Natural killer cell (primary cell): Measurements from ENCODE around the gene STAC2. TPM values are rescaled to one million over a fixed set of nuclear protein-coding genes. Genes with fewer than 3 reads are reported as not detected.
A peak's percentile ranks its signal among the peaks of the same experiment; 100 is the strongest.

Experiments used
- ATAC-seq, 3 donors: fragments of 150-1000 bp in 2 of 3; fragments of 200-7000 bp in 1 of 3; cut with Tn5 transposase; 1 replicate in 1 of 3; 2 replicates in 2 of 3; pipeline ENCODE4 v1.10.0; 2021; ENCODE audit warnings: mild to moderate bottlenecking in 2 of 3, moderate library complexity in 2 of 3
- DNase-seq, 2 donors: peaks; one replicate each; pipeline versions ENCODE4 v3.0.0 to v3.0.0-alpha.2; 2013 to 2021; ENCODE audit warnings: mixed read lengths in 1 of 2
- H3K27ac ChIP-seq: one replicate; pipeline ENCODE4 v1.5.1; 2013; ENCODE audit warnings: mild to moderate bottlenecking, low read length
- H3K27me3 ChIP-seq: one replicate; pipeline ENCODE4 v1.6.1; 2013; ENCODE audit warnings: low read length; ENCODE audit not compliant: control insufficient read depth, insufficient read depth
- H3K36me3 ChIP-seq: one replicate; pipeline ENCODE4 v1.6.1; 2013; ENCODE audit warnings: low read length; ENCODE audit not compliant: control insufficient read depth, insufficient read depth
- H3K4me1 ChIP-seq: one replicate; pipeline ENCODE4 v1.6.1; 2013; ENCODE audit warnings: low read length; ENCODE audit not compliant: control insufficient read depth, insufficient read depth
- H3K4me3 ChIP-seq: one replicate; pipeline ENCODE4 v1.5.1; 2013; ENCODE audit warnings: low read length
- H3K9me3 ChIP-seq: one replicate; pipeline ENCODE4 v1.6.1; 2013; ENCODE audit warnings: low read length; ENCODE audit not compliant: control insufficient read depth, insufficient read depth
- H3K27ac Mint-ChIP-seq, 2 donors: one replicate each; pipeline ENCODE4 v1.8.0; 2022; ENCODE audit warnings: mild to moderate bottlenecking in 2 of 2, mixed read lengths in 2 of 2, moderate library complexity in 1 of 2
- H3K27me3 Mint-ChIP-seq, 2 donors: one replicate each; pipeline ENCODE4 v1.8.0; 2022; ENCODE audit warnings: low read depth in 2 of 2, mixed read lengths in 2 of 2
- H3K36me3 Mint-ChIP-seq: one replicate; pipeline ENCODE4 v1.8.0; 2022; ENCODE audit warnings: mixed read lengths
- H3K4me1 Mint-ChIP-seq, 2 donors: one replicate each; pipeline ENCODE4 v1.8.0; 2022; ENCODE audit warnings: mixed read lengths in 2 of 2
- H3K4me3 Mint-ChIP-seq: one replicate; pipeline ENCODE4 v1.8.0; 2022; ENCODE audit warnings: mild to moderate bottlenecking, moderate library complexity, mixed read lengths
- H3K9me3 Mint-ChIP-seq, 2 donors: one replicate each; pipeline ENCODE4 v1.8.0; 2022; ENCODE audit warnings: mixed read lengths in 2 of 2
- CTCF ChIP-seq: fragments of 200-600 bp; IDR thresholded peaks from one replicate; pipeline ENCODE4 v1.8.0; 2022; ENCODE audit warnings: antibody characterized with exemption
- WGBS: methylation state at CpG from one replicate; pipeline ENCODE4 v1.1.7; 2013; ENCODE audit warnings: missing lambda C conversion rate; ENCODE audit not compliant: insufficient coverage; 5-methylcytosine and 5-hydroxymethylcytosine counted together
- intact Hi-C: fragments of 100-400 bp; cut with micrococcal nuclease; formaldehyde crosslinking; loops from one replicate; pipeline ENCODE4 v1.14.2; 2022
- total RNA-seq, 4 donors: library from RNA; stranded (reverse); fragments of 120-200 nt in 1 of 4; gene quantifications; one replicate each; pipeline versions ENCODE4 v1.2.3 to v1.2.4, GENCODE V29; 2013 to 2022

STAC2 gene
- total RNA-seq, 3 donors from 2014 or later (not counting 1 experiment from before 2014, with no cell fraction given) = not detected

GRCh38 chr17:39246274-39246673, 20.5 kb upstream of the STAC2 start:
- no peak for ATAC-seq
- Mint-ChIP-seq H3K4me3 (no peak overlapping the region), H3K9me3 (no peaks in the 10 kb centered on the region), H3K36me3 (no peaks in the 10 kb centered on the region), H3K27me3 (peaks cover 0 to 3% of the 10 kb centered on the region in 2 donors), H3K4me1 (peaks cover 0 to 12% of the 10 kb centered on the region in 2 donors), H3K27ac (no peak overlapping the region)
- no peak for TF ChIP-seq CTCF
- no peak for DNase-seq
- Histone ChIP-seq H3K27me3 (no peaks in the 10 kb centered on the region), H3K4me3 (no peak overlapping the region), H3K4me1 (peaks cover 14% of the 10 kb centered on the region), H3K27ac (no peak overlapping the region), H3K36me3 (no peaks in the 10 kb centered on the region), H3K9me3 (no peaks in the 10 kb centered on the region)
- 95% methylated on average over 1 of the region's 3 CpGs for WGBS
- intact Hi-C loops = no loop called here

- Mint-ChIP-seq H3K27ac (no peak overlapping the region), H3K4me1 (peaks cover 1 to 13% of the 10 kb centered on the region in 2 donors), H3K4me3 (no peak overlapping the region), H3K9me3 (no peaks in the 10 kb centered on the region), H3K36me3 (no peaks in the 10 kb centered on the region), H3K27me3 (peaks cover 0 to 3% of the 10 kb centered on the region in 2 donors)
- intact Hi-C loops = loop anchor here (1.0 kb wide), 2 partner anchors 38 to 262 kb away; no protein-coding TSS in a partner anchor
- H3K27me3 ChIP-seq = no peaks in the 10 kb centered on the region
- no peak overlapping the region for H3K4me3 ChIP-seq
- TF ChIP-seq CTCF = peak; percentile 94
- peak; percentile 87 to 98 (median 94) for ATAC-seq
- WGBS = 58% methylated on average over 6 of the region's 6 CpGs
- H3K9me3 ChIP-seq = no peaks in the 10 kb centered on the region
- no peak overlapping the region for H3K27ac ChIP-seq
- no peaks in the 10 kb centered on the region for H3K36me3 ChIP-seq
- peaks cover 16% of the 10 kb centered on the region for H3K4me1 ChIP-seq
- peak; percentile 82 to 92 for DNase-seq
These were observed 19.1 kb upstream of the STAC2 start for GRCh38 chr17:39244600-39245570.

GRCh38 chr17:39244016-39244599, 18.4 kb upstream of the STAC2 start:
- intact Hi-C loops = loop anchor here (1.0 kb wide), 2 partner anchors 37 to 261 kb away; no protein-coding TSS in a partner anchor
- WGBS = 10% methylated on average over 8 of the region's 11 CpGs
- Mint-ChIP-seq H3K4me1 (peaks cover 9 to 21% of the 10 kb centered on the region in 2 donors), H3K36me3 (no peaks in the 10 kb centered on the region), H3K4me3 (no peak overlapping the region), H3K27me3 (peaks cover 0 to 3% of the 10 kb centered on the region in 2 donors), H3K9me3 (no peaks in the 10 kb centered on the region), H3K27ac (no peak overlapping the region)
- H3K27ac ChIP-seq = no peak overlapping the region
- TF ChIP-seq CTCF = no peak
- ATAC-seq (peak in 1 of 3 donors; percentile 12), DNase-seq (no peak)
- peaks cover 23% of the 10 kb centered on the region for H3K4me1 ChIP-seq
- no peaks in the 10 kb centered on the region for H3K36me3 ChIP-seq
- no peaks in the 10 kb centered on the region for H3K27me3 ChIP-seq
- H3K9me3 ChIP-seq = no peaks in the 10 kb centered on the region
- no peak overlapping the region for H3K4me3 ChIP-seq
